Measurements from ENCODE around the gene NOL4L. TPM values are rescaled to one million over a fixed set of nuclear protein-coding genes. Genes with fewer than 3 reads are reported as not detected.

NOL4L gene
- polyA plus RNA-seq, 1 donor (not counting 4 experiments of a cell fraction or from before 2014, with no cell fraction given) = 1.0 TPM

GRCh38 chr20:32465092-32465900 lies 119.8 kb downstream of the NOL4L start:
- no peaks in the 10 kb centered on the region for H3K9me3 ChIP-seq (ENCODE audit: control insufficient read depth, low read depth, low read length)
- no peaks in the 10 kb centered on the region for H3K9me1 ChIP-seq (ENCODE audit: control insufficient read depth, extremely low read depth, insufficient read depth, low read length)
- H3K27ac ChIP-seq (ENCODE audit: control insufficient read depth, insufficient read depth, low read length) = no peak overlapping the region
- no peak overlapping the region for H2AFZ ChIP-seq (ENCODE audit: control insufficient read depth, low read length)
- no peaks in the 10 kb centered on the region for H3K4me1 ChIP-seq (ENCODE audit: control insufficient read depth, extremely low read depth, insufficient read depth, low read length)
- no peaks in the 10 kb centered on the region for H4K20me1 ChIP-seq (ENCODE audit: control insufficient read depth, extremely low read depth, insufficient read depth, low read length)
- DNase-seq (ENCODE audit: low read depth, low spot score) = no peak
- H3K27me3 ChIP-seq (ENCODE audit: control insufficient read depth, extremely low read depth, insufficient read depth, low read length) = no peaks in the 10 kb centered on the region
- no peak overlapping the region for H3K4me3 ChIP-seq (ENCODE audit: control insufficient read depth in 2 of 3, extremely low read depth in 1 of 3, insufficient read depth in 2 of 3, low read depth in 1 of 3, low read length in 3 of 3)
- no peak for FAIRE-seq
- TF ChIP-seq CTCF (optimal IDR thresholded peaks at IDR 0.05 in 1 of 3, IDR thresholded peaks at IDR 0.05 in 1 of 3, conservative IDR thresholded peaks at IDR 0.05 in 1 of 3; ENCODE audit: extremely low read depth in 1 of 3, insufficient read depth in 2 of 3, low read length in 3 of 3) (no peak), EZH2 (IDR thresholded peaks at IDR 0.05; ENCODE audit: low read length) (no peak)
- no peaks in the 10 kb centered on the region for H3K36me3 ChIP-seq (ENCODE audit: control insufficient read depth in 2 of 2, extremely low read depth in 1 of 2, insufficient read depth in 2 of 2, low read length in 2 of 2)
- H3K9ac ChIP-seq (ENCODE audit: control insufficient read depth, extremely low read depth, insufficient read depth, low read length) = no peak overlapping the region
- no peak overlapping the region for H3K4me2 ChIP-seq (ENCODE audit: control insufficient read depth, extremely low read depth, insufficient read depth, low read depth, low read length)
- no peaks in the 10 kb centered on the region for H3K79me2 ChIP-seq (ENCODE audit: control insufficient read depth, insufficient read depth, low read length)
- dilution Hi-C loops (cut with MboI; ENCODE audit: extremely low pct_ligation_motif_present, low sequenced_read_pairs) = no loop called here

GRCh38 chr20:32464401-32465091 lies 120.6 kb downstream of the NOL4L start:
- no peaks in the 10 kb centered on the region for H3K36me3 ChIP-seq (ENCODE audit: control insufficient read depth in 2 of 2, extremely low read depth in 1 of 2, insufficient read depth in 2 of 2, low read length in 2 of 2)
- dilution Hi-C loops (cut with MboI; ENCODE audit: extremely low pct_ligation_motif_present, low sequenced_read_pairs) = no loop called here
- H2AFZ ChIP-seq (ENCODE audit: control insufficient read depth, low read length) = no peak overlapping the region
- no peak overlapping the region for H3K4me3 ChIP-seq (ENCODE audit: control insufficient read depth in 2 of 3, extremely low read depth in 1 of 3, insufficient read depth in 2 of 3, low read depth in 1 of 3, low read length in 3 of 3)
- H3K9ac ChIP-seq (ENCODE audit: control insufficient read depth, extremely low read depth, insufficient read depth, low read length) = no peak overlapping the region
- TF ChIP-seq CTCF (optimal IDR thresholded peaks at IDR 0.05 in 1 of 3, IDR thresholded peaks at IDR 0.05 in 1 of 3, conservative IDR thresholded peaks at IDR 0.05 in 1 of 3; ENCODE audit: extremely low read depth in 1 of 3, insufficient read depth in 2 of 3, low read length in 3 of 3) = no peak
- no peak for TF ChIP-seq EZH2 (IDR thresholded peaks at IDR 0.05; ENCODE audit: low read length)
- H4K20me1 ChIP-seq (ENCODE audit: control insufficient read depth, extremely low read depth, insufficient read depth, low read length) = no peaks in the 10 kb centered on the region
- H3K4me2 ChIP-seq (ENCODE audit: control insufficient read depth, extremely low read depth, insufficient read depth, low read depth, low read length) = no peak overlapping the region
- H3K9me3 ChIP-seq (ENCODE audit: control insufficient read depth, low read depth, low read length) = no peaks in the 10 kb centered on the region
- H3K79me2 ChIP-seq (ENCODE audit: control insufficient read depth, insufficient read depth, low read length) = no peaks in the 10 kb centered on the region
- FAIRE-seq (no peak), DNase-seq (ENCODE audit: low read depth, low spot score) (no peak)
- no peaks in the 10 kb centered on the region for H3K4me1 ChIP-seq (ENCODE audit: control insufficient read depth, extremely low read depth, insufficient read depth, low read length)
- no peaks in the 10 kb centered on the region for H3K9me1 ChIP-seq (ENCODE audit: control insufficient read depth, extremely low read depth, insufficient read depth, low read length)
- H3K27ac ChIP-seq (ENCODE audit: control insufficient read depth, insufficient read depth, low read length) = no peak overlapping the region
- H3K27me3 ChIP-seq (ENCODE audit: control insufficient read depth, extremely low read depth, insufficient read depth, low read length) = no peaks in the 10 kb centered on the region

Measured in keratinocyte (primary cell).